Small intestine (tissue), 7 donors: ENCODE measurements around the gene SALL3. TPM values are rescaled to one million over a fixed set of nuclear protein-coding genes. Genes with fewer than 3 reads are reported as not detected.
A peak's percentile ranks its signal among the peaks of the same experiment; 100 is the strongest.

Experiments
- DNase-seq, 2 donors: peaks; one replicate each; pipeline versions ENCODE4 v3.0.0 to v3.0.0-alpha.2; 2013
- FAIRE-seq: peaks from 2 replicates; lab custom pipeline; 2012; peaks lifted over from hg19 to GRCh38; lab: Jason Lieb, UNC
- H3K27ac ChIP-seq, 3 donors: one replicate each; pipeline ENCODE4 v1.5.1; 2013; ENCODE audit warnings: low read length in 2 of 3, mild to moderate bottlenecking in 2 of 3, control low read depth in 1 of 3, inconsistent platforms in 1 of 3, low read depth in 1 of 3, moderate library complexity in 1 of 3
- H3K27me3 ChIP-seq, 3 donors: one replicate each; pipeline ENCODE4 v1.6.1; 2013; ENCODE audit warnings: low read length in 3 of 3, inconsistent platforms in 1 of 3; ENCODE audit not compliant: control insufficient read depth in 3 of 3, insufficient read depth in 3 of 3
- H3K36me3 ChIP-seq, 3 donors: one replicate each; pipeline ENCODE4 v1.6.1; 2013; ENCODE audit warnings: low read length in 3 of 3, inconsistent platforms in 1 of 3, low read depth in 1 of 3, mild to moderate bottlenecking in 1 of 3, moderate library complexity in 1 of 3; ENCODE audit not compliant: control insufficient read depth in 3 of 3, insufficient read depth in 2 of 3
- H3K4me1 ChIP-seq, 3 donors: one replicate each; pipeline ENCODE4 v1.6.1; 2013; ENCODE audit warnings: low read length in 2 of 3, inconsistent platforms in 1 of 3, low read depth in 1 of 3, mild to moderate bottlenecking in 1 of 3, moderate library complexity in 1 of 3; ENCODE audit not compliant: control insufficient read depth in 3 of 3, insufficient read depth in 2 of 3
- H3K4me3 ChIP-seq, 3 donors: one replicate each; pipeline ENCODE4 v1.5.1; 2013; ENCODE audit warnings: low read length in 3 of 3, control low read depth in 1 of 3, inconsistent platforms in 1 of 3, low read depth in 1 of 3, mild to moderate bottlenecking in 1 of 3, moderate library complexity in 1 of 3
- H3K9me3 ChIP-seq, 2 donors: one replicate each; pipeline ENCODE4 v1.6.1; 2013; ENCODE audit warnings: low read depth in 1 of 2, low read length in 1 of 2; ENCODE audit not compliant: control insufficient read depth in 2 of 2, insufficient read depth in 1 of 2
- whole genome bisulfite sequencing, 3 donors: extraction: QIAGEN DNeasy Blood & Tissue Kit; methylation state at CpG; one replicate each; pipeline ENCODE4 v1.1.7; 2013; 5-methylcytosine and 5-hydroxymethylcytosine counted together
- polyA plus RNA-seq, 4 donors: library from polyadenylated mRNA; stranded (reverse) in 3 of 4; unstranded in 1 of 4; fragments of 200-250 nt in 3 of 4; fragments of 120-200 nt in 1 of 4; gene quantifications; one replicate each; pipeline versions ENCODE4 v1.2.1 to v1.2.3, GENCODE V29; 2013
- donor health status: healthy with polysubstance abuse.
- donor health status: control.
- donor health status: control.
- donor health status: Bipolar disorder and iron deficiency.
- donor health status: healthy.

Gene SALL3
- polyA plus RNA-seq, 4 donors = under 0.01 to 0.01 TPM; not detected in 2

DNA sequence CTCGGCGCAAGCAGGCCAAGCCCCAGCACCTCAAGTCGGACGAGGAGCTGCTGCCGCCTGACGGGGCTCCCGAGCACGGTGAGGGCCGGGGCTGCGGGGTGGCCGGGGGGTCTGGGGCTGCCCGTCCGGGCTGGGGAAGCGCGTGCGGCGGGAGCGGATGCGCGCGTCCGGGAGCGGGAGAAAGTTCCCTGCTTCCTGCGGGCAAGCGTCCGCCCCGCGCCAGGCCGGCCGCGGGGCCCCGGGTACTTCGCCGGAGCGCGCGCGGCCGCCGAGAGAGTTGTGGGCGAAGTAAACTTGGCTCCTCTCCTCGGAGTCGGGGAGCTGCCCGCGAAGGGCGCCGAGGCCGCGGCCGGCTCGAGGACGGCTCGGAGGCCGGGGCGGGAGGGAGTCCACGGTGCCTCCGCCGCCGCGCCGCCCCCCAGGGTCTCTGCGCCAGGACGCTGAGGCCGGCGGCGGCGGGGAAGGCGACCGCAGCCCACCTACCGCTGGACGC, 707 bp downstream of the SALL3 start:
- WGBS, 3 donors = 4 to 14% (median 7%) methylated on average over 46 to 71 of the region's 71 CpGs
- no peak for DNase-seq
- FAIRE-seq = no peak
- Histone ChIP-seq H3K9me3 (no peaks in the 10 kb centered on the region), H3K4me1 (no peaks in the 10 kb centered on the region), H3K27me3 (peaks cover 23 to 61% (median 41%) of the 10 kb centered on the region in 3 donors), H3K27ac (no peak overlapping the region), H3K36me3 (no peaks in the 10 kb centered on the region), H3K4me3 (peak overlapping the region in 1 of 3 donors; percentile 39)

DNA sequence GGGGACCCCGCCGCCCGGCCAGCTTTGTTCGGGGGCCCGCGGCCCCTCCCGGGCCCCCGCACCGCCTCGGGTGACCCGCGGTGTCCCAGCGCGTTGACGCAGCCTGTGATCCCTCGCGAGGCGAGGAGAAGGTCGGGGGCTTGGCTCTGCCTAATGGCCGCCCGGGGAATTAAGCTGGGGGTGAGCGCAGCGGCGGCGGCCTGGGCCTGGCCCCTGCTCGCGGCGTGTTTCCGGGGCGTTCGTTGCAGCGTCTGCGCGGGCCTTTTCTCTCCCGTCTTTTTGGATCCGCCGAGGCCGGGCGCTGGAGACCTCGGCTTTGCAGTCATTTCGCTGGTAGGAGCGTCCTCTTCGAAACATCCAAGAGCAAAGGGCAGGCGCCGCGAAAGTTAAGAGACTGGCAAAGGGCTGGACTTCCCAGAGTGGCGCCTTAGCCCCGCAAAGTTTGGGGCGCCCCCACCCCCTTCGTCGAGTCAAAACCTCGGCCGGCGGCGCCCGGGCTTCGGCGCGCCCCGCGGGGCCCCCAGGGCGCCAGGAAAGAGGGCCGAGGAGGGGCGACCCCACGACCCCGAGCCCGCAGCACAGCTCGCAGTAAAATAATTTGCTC, 1.3 kb downstream of the SALL3 start:
- H3K27me3 ChIP-seq = peaks cover 23 to 62% (median 42%) of the 10 kb centered on the region in 3 donors

DNA sequence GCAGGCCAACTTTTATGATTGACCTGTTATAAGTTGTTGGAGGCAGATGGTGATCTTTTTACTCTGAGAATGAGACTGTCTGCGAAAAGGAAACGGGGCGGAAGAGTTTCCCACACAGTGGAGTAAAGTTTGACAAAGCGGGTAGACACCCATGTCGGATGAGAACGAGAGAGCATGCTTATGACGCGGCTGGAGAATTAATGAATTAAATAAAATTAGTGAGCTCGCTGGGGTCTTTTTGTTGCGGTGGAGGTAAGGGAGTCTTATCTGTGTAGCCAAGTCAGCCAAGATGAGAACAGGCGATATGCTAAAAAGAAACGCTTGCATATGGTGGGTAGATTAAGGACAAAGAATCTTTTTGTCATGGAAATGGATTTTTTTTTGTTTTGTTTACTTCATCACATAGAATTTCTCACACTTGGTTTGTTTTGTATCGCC, 1.8 kb downstream of the SALL3 start:
- H3K27ac ChIP-seq = no peak overlapping the region
- FAIRE-seq (no peak), DNase-seq (no peak)
- no peaks in the 10 kb centered on the region for H3K36me3 ChIP-seq
- WGBS, 3 donors = 10 to 18% (median 17%) methylated on average over 13 of the region's 13 CpGs
- no peaks in the 10 kb centered on the region for H3K4me1 ChIP-seq
- H3K9me3 ChIP-seq = no peaks in the 10 kb centered on the region
- H3K4me3 ChIP-seq = no peak overlapping the region
- peaks cover 23 to 63% (median 45%) of the 10 kb centered on the region in 3 donors for H3K27me3 ChIP-seq

More for the DNA sequence above, 1.3 kb downstream of the SALL3 start:
- 3 to 9% (median 7%) methylated on average over 65 to 68 of the region's 68 CpGs for WGBS, 3 donors
- H3K36me3 ChIP-seq = no peaks in the 10 kb centered on the region
- H3K27ac ChIP-seq = no peak overlapping the region
- DNase-seq (no peak), FAIRE-seq (no peak)
- H3K4me3 ChIP-seq = no peak overlapping the region
- H3K9me3 ChIP-seq = no peaks in the 10 kb centered on the region
- no peaks in the 10 kb centered on the region for H3K4me1 ChIP-seq

DNA sequence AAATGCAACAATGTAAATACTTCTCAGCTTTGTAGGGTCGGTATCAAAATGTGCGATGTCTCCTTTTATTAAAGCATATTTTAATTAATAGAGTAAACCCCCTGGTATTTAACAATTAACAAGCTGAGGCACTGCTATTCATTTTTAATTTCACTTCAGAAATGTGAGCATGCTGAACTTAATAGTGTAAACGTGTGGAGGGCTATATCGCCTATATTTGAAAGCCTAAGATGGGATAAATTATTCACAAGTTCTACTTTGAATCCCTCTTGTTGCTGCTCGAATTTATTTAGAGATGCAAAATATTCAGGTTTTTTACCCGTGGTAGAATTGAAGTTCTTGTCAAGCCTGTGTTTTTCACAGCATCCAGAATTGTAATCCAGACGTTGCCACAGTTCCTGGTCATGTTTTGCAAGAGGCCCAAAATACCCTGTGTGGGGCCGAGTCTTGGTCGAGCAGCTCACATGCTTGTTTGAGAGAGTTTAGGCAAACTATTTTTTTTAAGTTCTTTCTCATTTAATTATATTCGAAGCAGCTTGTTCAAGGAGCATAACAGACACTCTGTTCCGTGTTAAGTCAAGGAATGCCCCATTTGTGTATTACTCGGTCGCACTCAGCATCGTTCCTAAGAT, 2.5 kb downstream of the SALL3 start:
- peaks cover 23 to 57% (median 38%) of the 10 kb centered on the region in 3 donors for H3K27me3 ChIP-seq
- DNase-seq (no peak), FAIRE-seq (no peak)
- H3K36me3 ChIP-seq = no peaks in the 10 kb centered on the region
- no peaks in the 10 kb centered on the region for H3K4me1 ChIP-seq
- H3K9me3 ChIP-seq = no peaks in the 10 kb centered on the region
- no peak overlapping the region for H3K4me3 ChIP-seq
- WGBS, 3 donors = 7 to 8% (median 7%) methylated on average over 14 of the region's 14 CpGs
- no peak overlapping the region for H3K27ac ChIP-seq

DNA sequence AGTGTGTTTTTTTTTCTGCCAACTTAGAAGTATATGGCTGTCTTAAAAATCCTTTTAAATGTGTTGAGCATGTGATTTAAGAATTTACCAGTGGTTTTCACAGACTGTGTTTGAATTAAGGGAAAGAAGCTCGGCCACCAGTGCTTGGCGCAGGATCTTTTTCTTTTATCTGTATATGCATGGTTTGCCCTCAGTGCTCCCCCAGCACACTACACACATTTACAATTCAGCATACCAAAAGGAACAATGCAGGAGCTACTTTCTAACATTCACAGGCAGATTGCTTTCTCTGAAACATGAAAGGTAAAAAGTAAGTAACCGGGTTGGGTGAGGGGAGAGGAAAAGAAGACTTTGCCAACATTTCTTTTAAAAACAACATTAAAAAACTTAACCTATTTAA, 3.9 kb downstream of the SALL3 start:
- Histone ChIP-seq H3K4me3 (no peak overlapping the region), H3K36me3 (no peaks in the 10 kb centered on the region), H3K27ac (no peak overlapping the region), H3K27me3 (peaks cover 21 to 47% (median 33%) of the 10 kb centered on the region in 3 donors), H3K4me1 (no peaks in the 10 kb centered on the region), H3K9me3 (no peaks in the 10 kb centered on the region)
- DNase-seq (no peak), FAIRE-seq (no peak)
- WGBS, 3 donors = 18 to 36% (median 31%) methylated on average over 3 of the region's 3 CpGs

DNA sequence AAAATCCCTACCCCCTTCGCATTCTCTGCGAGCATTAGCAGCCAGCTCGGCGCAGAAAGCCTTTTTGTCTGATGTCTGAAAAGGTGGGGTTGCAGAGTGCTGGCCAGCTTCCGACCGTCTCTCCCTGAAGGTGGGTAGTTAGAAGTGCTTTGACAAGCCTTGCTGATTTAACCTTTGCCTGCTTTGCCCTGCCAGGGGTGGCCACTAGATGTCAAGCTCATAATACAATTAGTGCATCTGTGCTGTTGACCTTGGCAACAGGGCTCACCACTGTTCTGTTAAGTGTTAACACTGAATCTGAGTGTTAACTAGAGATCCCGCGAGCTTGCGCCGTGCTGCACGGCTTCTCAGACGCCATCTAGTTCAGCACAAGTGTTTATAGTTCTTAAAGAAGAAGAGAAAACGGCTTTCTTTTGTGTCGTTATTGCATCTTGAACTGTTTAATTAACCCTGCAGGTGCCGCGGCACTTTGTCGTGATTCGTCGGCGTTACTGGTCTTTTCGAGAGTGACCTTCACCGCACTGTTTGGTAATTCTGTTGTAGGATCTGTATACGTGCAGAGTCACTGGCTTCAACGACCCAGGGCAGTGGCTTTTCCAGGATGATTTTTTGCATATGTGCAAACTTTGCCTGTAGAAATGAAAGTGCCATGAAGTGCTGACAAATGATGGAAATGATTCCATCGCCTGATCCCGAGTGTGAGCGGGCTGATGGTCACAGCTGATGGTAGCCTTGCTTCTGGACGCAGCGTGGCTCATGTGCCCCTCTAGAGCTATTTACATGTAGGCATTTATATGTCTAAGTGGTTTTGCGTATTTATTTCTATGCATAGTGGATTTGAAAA, 5.5 kb downstream of the SALL3 start:
- Histone ChIP-seq H3K36me3 (no peaks in the 10 kb centered on the region), H3K27me3 (peaks cover 6 to 47% (median 31%) of the 10 kb centered on the region in 3 donors), H3K4me1 (no peaks in the 10 kb centered on the region), H3K4me3 (no peak overlapping the region), H3K9me3 (no peaks in the 10 kb centered on the region), H3K27ac (no peak overlapping the region)
- FAIRE-seq (no peak), DNase-seq (peak in 1 of 2 donors; percentile 10)
- 21 to 28% (median 24%) methylated on average over 30 of the region's 30 CpGs for WGBS, 3 donors

DNA sequence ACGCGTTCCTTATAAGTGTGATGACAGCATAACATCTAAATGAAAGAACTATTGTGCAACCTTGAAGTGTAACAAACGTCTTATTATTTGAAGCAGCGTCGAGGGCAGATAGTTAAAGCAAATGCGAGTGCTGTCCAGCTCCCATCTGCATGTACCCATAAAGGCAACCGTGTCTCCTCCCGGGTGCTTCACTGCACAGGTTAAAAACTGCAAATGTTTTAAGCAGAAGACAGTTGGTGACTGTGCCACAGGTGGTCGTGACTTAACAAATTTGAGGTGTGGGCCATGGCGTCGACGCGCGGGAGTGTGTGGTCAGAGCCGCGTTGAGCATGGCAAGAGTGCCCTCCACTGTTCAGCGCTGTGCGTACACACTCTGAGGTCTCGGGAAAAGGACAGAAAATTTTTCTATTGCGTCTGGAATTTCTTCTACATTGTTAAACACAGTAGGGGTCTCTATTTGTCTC, 6.4 kb downstream of the SALL3 start:
- Histone ChIP-seq H3K27ac (no peak overlapping the region), H3K36me3 (no peaks in the 10 kb centered on the region), H3K4me3 (no peak overlapping the region), H3K9me3 (no peaks in the 10 kb centered on the region), H3K27me3 (peaks cover 0 to 43% (median 28%) of the 10 kb centered on the region in 3 donors), H3K4me1 (no peaks in the 10 kb centered on the region)
- DNase-seq = peak; percentile 6 to 32
- 7 to 10% (median 9%) methylated on average over 20 of the region's 20 CpGs for WGBS, 3 donors
- FAIRE-seq = no peak

DNA sequence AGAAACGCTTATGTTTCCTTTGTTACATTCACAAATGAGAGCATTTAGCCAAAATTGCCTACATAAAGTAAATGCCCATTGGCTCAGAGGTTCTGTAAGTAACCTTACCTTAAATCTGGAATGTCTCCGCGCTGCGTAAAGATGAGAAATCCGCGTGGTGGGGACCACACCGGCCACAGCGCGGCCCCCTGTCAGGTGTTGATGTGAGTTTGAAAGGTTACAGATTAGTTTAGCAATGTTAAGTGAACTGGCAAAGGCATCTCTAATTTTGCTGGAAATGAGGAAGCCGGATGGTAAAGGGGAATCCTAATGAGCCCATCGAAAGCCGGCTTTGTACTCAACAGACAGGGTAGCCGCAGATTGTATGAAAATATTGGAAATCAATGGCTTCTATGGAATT, 11.8 kb downstream of the SALL3 start:
- H3K4me3 ChIP-seq = no peak overlapping the region
- peaks cover 0 to 11% (median 7%) of the 10 kb centered on the region in 3 donors for H3K27me3 ChIP-seq
- H3K4me1 ChIP-seq = no peaks in the 10 kb centered on the region
- 70 to 73% (median 72%) methylated on average over 13 of the region's 13 CpGs for WGBS, 3 donors
- no peak overlapping the region for H3K27ac ChIP-seq
- FAIRE-seq (no peak), DNase-seq (no peak)
- H3K36me3 ChIP-seq = no peaks in the 10 kb centered on the region
- peaks cover 0 to 5% of the 10 kb centered on the region in 2 donors for H3K9me3 ChIP-seq
